Amniotic epithelial cell (primary cell): ENCODE measurements around the gene CFAP77.
A peak's percentile ranks its signal among the peaks of the same experiment; 100 is the strongest.
"Not testable (repeated sequence)": the region's sequence is repeated elsewhere in the genome, so short reads cannot be mapped to it uniquely, and the experiment has no call there.

Experiments used
- DNase-seq: peaks from one replicate; pipeline ENCODE4 v3.0.0-alpha.2; 2010; ENCODE audit warnings: low read depth

Gene CFAP77

DNA sequence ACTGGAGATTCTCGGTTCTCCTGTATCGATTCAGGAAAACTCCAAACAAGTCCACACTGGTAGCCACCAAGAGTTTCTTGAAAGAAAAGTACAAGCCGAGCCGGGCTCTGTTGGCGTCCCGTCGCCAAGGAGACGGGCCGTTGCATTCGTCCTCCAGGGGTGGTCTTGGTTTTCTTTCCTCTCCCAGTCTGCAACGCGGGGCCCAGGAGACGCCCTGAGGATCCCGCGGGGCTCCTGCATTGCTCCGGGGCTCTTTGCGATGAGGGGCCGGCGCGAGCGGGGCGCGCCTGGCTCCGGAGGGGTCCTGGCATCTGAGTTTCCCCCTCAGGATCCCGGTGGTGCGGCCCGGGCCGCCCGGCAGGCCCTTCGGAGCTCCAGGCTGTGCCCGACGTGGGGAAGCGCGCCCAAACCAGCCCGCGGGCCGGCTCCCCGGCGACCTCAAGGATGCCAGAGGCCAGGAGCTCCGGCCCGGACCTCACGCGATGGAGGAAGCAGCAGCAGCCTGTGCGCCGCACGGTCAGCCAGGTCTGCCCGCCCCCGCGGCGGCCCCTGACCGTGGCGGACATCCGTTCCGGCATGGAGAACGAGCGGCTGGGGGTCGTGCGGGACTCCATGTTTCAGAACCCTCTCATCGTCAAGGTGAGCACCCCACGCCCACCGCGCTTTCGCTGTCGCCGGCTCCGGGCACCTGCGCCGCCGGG is at the start of gene CFAP77:
CFAP77 (plus strand) TSS at position 384 of the 701 bp plus-strand sequence; CDS start at position 445, 61 bp downstream.
- peak; percentile 41 for DNase-seq

- DNase-seq, result no peak
Measured at GRCh38 chr9:132364068-132364467, 45.9 kb upstream of the CFAP77 start.

- no peak for DNase-seq
Measured at GRCh38 chr9:132365986-132366385, 44.0 kb upstream of the CFAP77 start.

- DNase-seq, result no peak
Measured at GRCh38 chr9:132366481-132366880, 43.5 kb upstream of the CFAP77 start.

DNA sequence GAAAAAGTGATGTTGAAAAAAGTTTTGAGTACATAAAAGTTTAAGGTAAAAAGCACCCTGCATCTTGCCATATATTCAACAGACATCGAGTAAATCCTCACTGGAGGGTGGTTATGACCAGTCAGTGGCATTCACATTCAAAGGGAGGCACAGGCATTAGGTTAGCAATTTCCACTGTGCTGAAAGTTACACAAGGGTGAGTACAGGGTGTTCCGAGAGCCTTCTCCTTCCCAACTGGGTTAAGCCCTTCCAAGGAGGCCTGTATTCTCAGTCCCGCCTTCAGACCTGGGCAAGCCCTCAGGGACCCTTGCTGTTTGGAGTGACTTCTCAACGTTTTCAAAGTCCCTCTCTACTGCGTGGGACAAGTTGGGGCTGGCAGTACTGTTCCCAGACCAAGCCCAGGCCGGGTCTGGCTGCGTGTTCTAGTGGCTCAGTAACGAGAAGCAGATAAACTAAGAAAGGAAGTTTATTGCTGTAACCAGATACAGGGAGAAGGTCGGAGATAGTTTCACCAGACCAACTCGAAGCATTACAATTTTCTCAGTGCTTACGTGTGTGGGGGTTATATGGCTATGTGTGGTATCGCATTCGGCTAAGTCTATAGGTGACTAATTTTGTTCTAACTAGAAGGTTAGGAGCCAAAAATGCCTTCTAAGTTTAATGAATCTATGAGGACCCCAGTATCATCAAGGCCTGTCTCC is 42.2 kb upstream of the CFAP77 start:
- peak; percentile 14 for DNase-seq

GRCh38 chr9:132369421-132369820 is 40.6 kb upstream of the CFAP77 start:
- no peak for DNase-seq

GRCh38 chr9:132370592-132370991 is 39.4 kb upstream of the CFAP77 start:
- DNase-seq, result no peak

DNA sequence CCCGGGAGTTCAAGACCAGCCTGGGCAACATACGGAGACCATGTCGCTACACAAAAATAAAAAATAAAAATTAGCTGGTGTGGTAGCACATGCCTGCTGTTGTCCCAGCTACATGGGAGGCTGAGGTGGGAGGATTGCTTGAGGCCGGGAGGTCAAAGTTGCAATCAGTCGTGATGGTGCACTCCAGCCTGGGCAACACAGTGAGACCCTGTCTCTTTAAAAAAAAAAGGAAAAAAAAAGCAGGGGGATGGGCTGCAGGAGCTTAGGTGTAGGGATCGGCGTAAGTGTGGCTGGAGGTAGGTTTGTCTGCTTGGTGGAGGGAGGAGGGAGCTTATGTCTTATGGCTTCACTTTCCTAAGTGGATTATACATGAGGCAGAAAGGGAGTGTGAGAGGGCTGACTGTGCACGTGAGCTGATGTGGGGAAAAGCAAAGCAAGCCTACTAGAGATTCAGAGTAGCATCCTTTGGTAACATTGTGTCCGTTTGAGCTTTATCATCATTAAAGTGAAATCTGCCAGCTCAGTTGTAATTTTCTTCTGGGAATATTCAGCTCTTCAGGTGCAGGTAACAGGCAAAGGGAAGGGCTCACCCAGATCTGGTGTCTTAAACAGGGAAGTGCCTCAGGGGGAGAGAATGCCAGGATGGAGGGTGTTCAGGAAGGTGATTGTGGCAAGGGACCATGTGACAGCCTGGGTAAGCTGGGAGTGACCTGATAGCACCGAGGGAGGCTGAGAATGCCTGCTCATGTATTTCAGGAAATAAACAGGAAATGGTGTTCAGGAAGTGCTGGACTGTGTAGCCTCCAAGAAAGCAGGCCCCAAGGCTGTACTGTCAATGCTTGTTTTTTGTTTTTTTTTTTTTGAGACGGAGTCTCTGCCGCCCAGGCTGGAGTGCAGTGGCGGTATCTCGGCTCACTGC is 37.6 kb upstream of the CFAP77 start:
- DNase-seq, result peak; percentile 13

DNA sequence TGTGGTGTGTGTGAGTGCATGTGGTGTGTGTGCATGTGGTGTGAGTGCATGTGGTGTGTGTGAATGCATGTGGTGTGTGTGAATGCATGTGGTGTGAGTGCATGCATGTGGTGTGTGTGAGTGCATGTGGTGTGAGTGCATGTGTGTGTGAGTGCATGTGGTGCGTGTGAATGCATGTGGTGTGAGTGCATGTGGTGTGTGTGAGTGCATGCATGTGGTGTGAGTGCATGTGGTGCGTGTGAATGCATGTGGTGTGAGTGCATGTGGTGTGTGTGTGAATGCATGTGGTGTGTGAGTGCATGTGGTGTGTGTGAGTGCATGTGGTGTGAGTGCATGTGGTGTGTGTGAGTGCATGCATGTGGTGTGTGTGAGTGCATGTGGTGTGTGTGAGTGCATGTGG is 32.2 kb upstream of the CFAP77 start:
- not testable (repeated sequence) for DNase-seq

DNA sequence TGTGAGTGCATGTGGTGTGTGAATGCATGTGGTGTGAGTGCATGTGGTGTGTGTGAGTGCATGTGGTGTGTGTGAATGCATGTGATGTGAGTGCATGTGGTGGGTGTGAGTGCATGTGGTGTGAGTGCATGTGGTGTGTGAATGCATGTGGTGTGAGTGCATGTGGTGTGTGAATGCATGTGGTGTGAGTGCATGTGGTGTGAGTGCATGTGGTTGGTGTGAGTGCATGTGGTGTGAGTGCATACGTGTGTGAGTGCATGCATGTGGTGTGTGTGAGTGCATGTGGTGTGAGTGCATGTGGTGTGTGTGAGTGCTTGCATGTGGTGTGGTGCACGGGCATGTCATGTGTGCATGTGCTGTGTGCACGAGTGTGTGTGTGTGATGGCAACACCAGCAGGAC is 31.6 kb upstream of the CFAP77 start:
- DNase-seq, result not testable (repeated sequence)

DNA sequence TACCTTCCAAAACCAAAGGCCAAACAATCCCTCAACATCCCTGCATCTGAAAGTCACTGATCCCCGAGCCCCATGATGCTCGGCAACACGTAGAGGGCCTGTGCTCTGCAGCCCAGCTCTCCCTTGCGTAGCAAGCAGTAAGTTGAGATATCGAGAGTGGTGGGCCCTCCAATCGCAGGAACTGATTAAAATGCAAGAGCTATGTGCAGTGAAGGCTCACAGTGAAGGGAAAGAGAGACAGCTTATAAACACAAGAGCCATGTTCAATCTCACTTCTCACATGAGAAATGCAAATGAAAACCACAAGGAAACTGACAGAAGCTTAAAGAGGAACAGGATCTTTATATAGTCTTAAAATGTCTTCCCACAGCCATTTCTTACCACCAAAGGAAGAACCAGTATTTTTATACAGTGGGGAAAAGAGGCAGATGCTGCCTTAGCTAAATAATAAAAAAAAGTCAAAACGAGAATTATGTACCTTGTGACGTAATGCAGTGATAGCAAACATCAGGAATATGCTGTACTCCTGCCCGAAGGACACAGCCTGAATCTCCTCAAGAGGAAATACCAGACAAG is 28.0 kb upstream of the CFAP77 start:
- no peak for DNase-seq

- no peak for DNase-seq
Measured at GRCh38 chr9:132383462-132383883, 26.5 kb upstream of the CFAP77 start.

- DNase-seq, result no peak
Measured at GRCh38 chr9:132384376-132384775, 25.6 kb upstream of the CFAP77 start.

- DNase-seq, result no peak
Measured at GRCh38 chr9:132387133-132387532, 22.9 kb upstream of the CFAP77 start.

- no peak for DNase-seq
Measured at GRCh38 chr9:132390966-132391365, 19.0 kb upstream of the CFAP77 start.

DNA sequence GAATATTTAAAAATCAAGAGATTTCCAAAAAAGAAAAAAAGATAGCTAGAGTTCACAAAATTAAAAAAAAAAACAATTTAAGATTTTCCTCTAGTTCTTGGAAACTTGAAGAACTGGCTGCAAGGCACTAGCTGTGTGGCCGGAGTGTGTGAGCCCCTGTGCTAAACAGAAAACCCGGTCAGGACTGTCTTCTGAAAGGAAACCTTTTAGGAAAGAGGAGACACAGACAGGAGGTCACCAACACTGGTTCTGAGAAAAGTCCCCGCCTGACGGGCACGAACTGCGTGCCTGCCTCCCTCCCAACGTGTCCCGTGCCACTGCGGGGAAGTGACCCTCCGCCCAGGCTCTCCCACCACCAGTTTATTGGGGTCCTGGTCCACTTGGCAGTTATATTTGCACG is 18.6 kb upstream of the CFAP77 start:
- DNase-seq, result no peak

DNA sequence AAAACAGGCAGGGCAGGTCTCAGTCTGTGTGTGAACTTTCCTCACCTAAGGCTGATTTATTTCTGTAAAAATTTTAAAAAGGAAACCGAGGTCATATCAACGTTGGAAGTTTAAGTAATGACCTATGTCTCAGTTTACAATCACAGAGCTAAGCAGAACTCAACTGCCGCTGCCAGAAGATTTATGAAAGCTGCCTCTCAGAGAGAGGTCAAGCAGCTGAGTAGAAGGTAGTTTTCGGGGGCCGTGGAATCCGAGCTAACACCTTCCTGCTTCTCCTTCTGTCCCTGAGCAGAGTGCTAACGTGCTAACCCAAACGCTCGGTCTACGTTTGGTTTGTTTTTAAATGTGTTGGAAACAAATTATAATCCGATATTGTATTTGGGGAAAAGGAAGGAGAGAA is 14.5 kb upstream of the CFAP77 start:
- DNase-seq, result no peak

DNA sequence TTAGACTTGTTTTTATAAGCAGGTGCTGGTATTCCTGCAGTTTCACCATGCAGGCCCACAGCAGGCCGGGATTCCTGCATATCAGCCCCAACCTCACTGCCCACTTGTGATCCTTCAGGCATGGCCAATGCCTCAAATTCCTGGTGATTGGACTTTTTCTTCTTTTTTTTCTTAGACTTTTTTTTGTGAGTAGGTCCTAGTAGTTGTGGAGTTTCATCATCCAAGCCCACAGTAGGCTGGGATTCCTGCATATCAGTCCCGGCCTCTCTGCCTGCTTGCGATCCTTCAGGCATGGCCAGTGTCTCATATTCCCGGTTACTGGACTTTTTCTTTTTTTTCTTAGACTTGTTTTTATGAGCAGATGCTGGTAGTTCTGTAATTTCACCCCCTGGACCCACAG is 8.2 kb upstream of the CFAP77 start:
- DNase-seq, result no peak

- DNase-seq, result no peak
Measured at GRCh38 chr9:132404228-132404881, 5.7 kb upstream of the CFAP77 start.

DNA sequence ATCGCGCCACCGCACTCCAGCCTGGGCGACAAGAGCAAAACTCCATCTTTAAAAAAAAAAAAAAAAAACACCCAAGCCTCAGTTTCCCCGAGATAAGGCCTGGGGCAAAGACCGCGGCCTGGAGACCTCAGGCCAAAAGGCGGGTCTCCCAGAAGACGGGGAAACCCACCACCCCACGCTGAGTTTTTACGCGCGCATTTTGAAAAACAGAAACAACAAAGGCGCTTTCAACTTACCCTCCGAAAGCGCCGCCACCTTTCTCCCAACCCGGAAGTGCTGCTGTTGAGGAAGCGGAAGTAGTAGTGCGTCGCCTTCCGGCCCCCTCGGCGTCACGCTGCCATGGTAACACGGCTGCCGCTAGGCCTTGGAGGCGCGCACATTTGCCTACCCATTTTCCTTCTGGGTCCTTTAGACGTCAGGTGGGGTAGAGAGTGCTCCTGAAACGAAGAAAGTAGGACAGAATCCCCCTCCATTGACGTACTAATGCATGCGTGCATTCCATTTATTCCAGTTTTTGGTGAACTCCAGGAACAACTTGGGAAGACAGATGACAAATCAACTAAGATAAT is 3.4 kb upstream of the CFAP77 start, which contains the start of gene TTF1:
TTF1 (minus strand) TSS at position 287 of the 569 bp plus-strand sequence. CDS start 4,019 bp downstream, outside the sequence.
- DNase-seq, result peak; percentile 87

DNA sequence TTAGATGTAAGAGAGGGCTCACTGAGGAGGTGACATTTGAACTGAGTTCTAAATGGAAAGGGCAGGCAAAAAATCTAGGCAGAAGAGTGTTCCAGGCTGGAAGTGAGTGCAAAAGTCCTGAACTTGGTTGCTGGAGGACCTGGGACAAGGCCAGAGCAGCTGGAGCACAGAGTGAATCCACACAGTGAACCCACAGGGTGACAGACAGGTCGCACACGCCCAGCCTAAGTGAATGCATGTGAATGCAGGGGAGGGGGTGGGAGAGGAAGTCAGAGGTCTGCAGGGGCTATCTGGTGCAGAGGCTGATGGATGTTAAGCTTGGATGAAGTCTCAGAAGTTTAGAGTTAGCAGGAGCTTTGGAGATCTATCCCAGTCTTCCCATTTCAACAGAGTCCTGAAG is 2.8 kb upstream of the CFAP77 start:
- no peak for DNase-seq
